Sigmoid colon (tissue), 7 donors: ENCODE results near the gene MOB3B. TPM values are rescaled to one million over a fixed set of nuclear protein-coding genes. Genes with fewer than 3 reads are reported as not detected.

Experiments
- DNase-seq: peaks from one replicate; pipeline ENCODE4 v3.0.0-alpha.2; 2019
- H3K27ac ChIP-seq, 4 donors: fragments of 200-600 bp; sonication (generic); one replicate each; pipeline ENCODE4 v1.5.1; 2016 to 2019; ENCODE audit warnings: mild to moderate bottlenecking in 1 of 4
- H3K27me3 ChIP-seq, 3 donors: fragments of 200-600 bp; sonication (generic); one replicate each; pipeline ENCODE4 v1.5.1; 2019; ENCODE audit warnings: mild to moderate bottlenecking in 1 of 3
- H3K36me3 ChIP-seq, 4 donors: fragments of 200-600 bp; sonication (generic); one replicate each; pipeline ENCODE4 v1.5.1; 2016 to 2019
- H3K4me1 ChIP-seq, 4 donors: fragments of 200-600 bp; sonication (generic); one replicate each; pipeline ENCODE4 v1.5.1; 2017 to 2019
- H3K4me3 ChIP-seq, 4 donors: fragments of 200-600 bp; sonication (generic); one replicate each; pipeline ENCODE4 v1.5.1; 2017 to 2019; ENCODE audit warnings: mild to moderate bottlenecking in 2 of 4, moderate library complexity in 1 of 4
- H3K9me3 ChIP-seq, 4 donors: fragments of 200-600 bp in 3 of 4; sonication (generic) in 3 of 4; one replicate each; pipeline versions ENCODE4 v1.5.1 to v1.6.1; 2013 to 2019
- CTCF ChIP-seq, 4 experiments: fragments of 450-650 bp in 3 of 4; fragments of 200-600 bp in 1 of 4; IDR thresholded peaks; one replicate each; pipeline ENCODE4 v1.5.1; 2016 to 2019; ENCODE audit warnings: antibody characterized with exemption in 4 of 4, mild to moderate bottlenecking in 3 of 4, moderate library complexity in 2 of 4
- EP300 ChIP-seq, 4 donors: sonication (generic); formaldehyde crosslinking; IDR thresholded peaks; one replicate each; pipeline ENCODE4 v1.6.1; 2017; ENCODE audit warnings: antibody characterized with exemption in 4 of 4
- POLR2A ChIP-seq, 2 donors: fragments of 450-650 bp; IDR thresholded peaks; one replicate each; pipeline ENCODE4 v1.6.1; 2016; ENCODE audit warnings: antibody characterized with exemption in 2 of 2, mild to moderate bottlenecking in 2 of 2, moderate library complexity in 2 of 2
- POLR2AphosphoS5 ChIP-seq, 4 donors: sonication (generic); formaldehyde crosslinking; IDR thresholded peaks; one replicate each; pipeline ENCODE4 v1.6.1; 2017; ENCODE audit warnings: antibody characterized with exemption in 4 of 4
- WGBS, 2 donors: extraction: QIAGEN DNeasy Blood & Tissue Kit; methylation state at CpG; one replicate each; pipeline ENCODE4 v1.1.7; 2013; 5-methylcytosine and 5-hydroxymethylcytosine counted together
- intact Hi-C: fragments of 100-400 bp; cut with DNase I; formaldehyde crosslinking; loops from one replicate; pipeline ENCODE4 v1.15.1; 2023
- polyA plus RNA-seq, 3 donors: library from polyadenylated mRNA; stranded (reverse); fragments of 200-250 nt; gene quantifications; one replicate each; pipeline ENCODE4 v1.2.3, GENCODE V29; 2013
- total RNA-seq, 4 donors: library from RNA; depleted of rRNA; stranded (reverse); fragments of >200 nt; gene quantifications; one replicate each; pipeline ENCODE4 v1.1.0, GENCODE V29; 2016
- donor health status: healthy with polysubstance abuse.
- donor health status: Bipolar disorder and iron deficiency.
- donor health status: healthy.

Gene MOB3B
- total and polyA plus RNA-seq, 7 donors: 6.9 to 23.4 (median 16.1) TPM

DNA sequence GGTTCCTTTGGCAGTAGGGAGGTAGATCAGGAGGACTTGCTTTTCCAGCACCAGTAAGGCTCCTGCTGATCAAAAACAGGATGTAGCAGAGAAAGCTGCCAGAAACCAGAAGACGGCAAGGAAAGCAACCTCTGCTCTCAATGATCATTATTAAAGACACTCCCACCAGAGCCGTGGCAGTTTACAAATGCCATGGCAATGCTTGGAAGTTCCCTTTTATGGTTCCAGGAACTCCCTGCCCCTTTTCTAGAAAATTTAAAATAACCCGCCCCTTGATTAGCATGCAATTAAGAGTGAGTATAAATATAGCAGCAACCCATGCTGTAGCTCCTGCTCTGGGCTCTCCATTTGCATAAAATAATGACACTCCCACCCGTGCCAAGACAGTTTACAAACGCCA lies 248.8 kb downstream of the MOB3B start:
- 26 to 28% methylated on average over 5 of the region's 5 CpGs for WGBS, 2 donors
- no peaks in the 10 kb centered on the region for H3K9me3 ChIP-seq
- no peak overlapping the region for H3K4me3 ChIP-seq
- intact Hi-C loops: no loop called here
- H3K36me3 ChIP-seq: no peaks in the 10 kb centered on the region
- H3K27ac ChIP-seq: no peak overlapping the region
- TF ChIP-seq POLR2A (IDR thresholded peaks at IDR 0.05): no peak
- no peak for TF ChIP-seq CTCF (IDR thresholded peaks at IDR 0.05)
- no peak for TF ChIP-seq POLR2AphosphoS5 (IDR thresholded peaks at IDR 0.05)
- TF ChIP-seq EP300 (IDR thresholded peaks at IDR 0.05): no peak
- H3K4me1 ChIP-seq: peaks cover 0 to 8% (median 8%) of the 10 kb centered on the region in 4 donors
- DNase-seq: no peak
- H3K27me3 ChIP-seq: no peaks in the 10 kb centered on the region

DNA sequence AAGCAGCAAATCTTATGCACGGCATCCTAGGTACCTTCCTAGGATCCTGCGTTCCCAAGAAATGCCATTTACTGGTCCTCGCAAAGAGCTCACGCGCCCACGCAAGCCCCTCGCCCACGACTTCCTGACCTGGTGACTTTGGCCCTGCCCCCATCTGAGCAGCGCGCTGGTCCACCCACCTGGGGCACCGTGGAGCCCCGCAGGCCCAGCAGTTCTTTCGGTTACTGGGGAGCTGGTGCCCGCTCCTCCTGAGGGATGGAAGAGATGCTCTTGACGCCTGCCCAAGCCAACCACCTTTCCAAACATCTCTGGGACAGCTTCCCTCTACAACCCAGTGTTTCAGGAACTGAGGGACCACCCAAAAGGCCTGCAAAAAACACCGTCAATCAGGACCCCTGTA lies 249.4 kb downstream of the MOB3B start:
- Histone ChIP-seq H3K27me3 (no peaks in the 10 kb centered on the region), H3K4me1 (peaks cover 0 to 11% (median 8%) of the 10 kb centered on the region in 4 donors), H3K27ac (no peak overlapping the region), H3K4me3 (no peak overlapping the region), H3K9me3 (no peaks in the 10 kb centered on the region), H3K36me3 (no peaks in the 10 kb centered on the region)
- TF ChIP-seq EP300 (IDR thresholded peaks at IDR 0.05): no peak
- no peak for TF ChIP-seq CTCF (IDR thresholded peaks at IDR 0.05)
- no peak for TF ChIP-seq POLR2A (IDR thresholded peaks at IDR 0.05)
- no peak for TF ChIP-seq POLR2AphosphoS5 (IDR thresholded peaks at IDR 0.05)
- 94 to 95% methylated on average over 16 of the region's 16 CpGs for WGBS, 2 donors
- no peak for DNase-seq
- intact Hi-C loops: no loop called here

GRCh38 chr9:27279611-27280010 lies 250.0 kb downstream of the MOB3B start:
- intact Hi-C loops: no loop called here
- TF ChIP-seq POLR2AphosphoS5 (IDR thresholded peaks at IDR 0.05) (no peak), POLR2A (IDR thresholded peaks at IDR 0.05) (no peak), EP300 (IDR thresholded peaks at IDR 0.05) (no peak)
- no peaks in the 10 kb centered on the region for H3K27me3 ChIP-seq
- peaks cover 0 to 11% (median 8%) of the 10 kb centered on the region in 4 donors for H3K4me1 ChIP-seq
- no peaks in the 10 kb centered on the region for H3K9me3 ChIP-seq
- no peaks in the 10 kb centered on the region for H3K36me3 ChIP-seq
- H3K4me3 ChIP-seq: no peak overlapping the region
- no peak for DNase-seq
- H3K27ac ChIP-seq: no peak overlapping the region
- 85 to 86% methylated on average over 3 of the region's 3 CpGs for WGBS, 2 donors

GRCh38 chr9:27278374-27278773 lies 251.2 kb downstream of the MOB3B start:
- 92 to 95% methylated on average over 1 of the region's 1 CpG for WGBS, 2 donors
- H3K4me3 ChIP-seq: no peak overlapping the region
- peaks cover 0 to 11% (median 8%) of the 10 kb centered on the region in 4 donors for H3K4me1 ChIP-seq
- TF ChIP-seq POLR2AphosphoS5 (IDR thresholded peaks at IDR 0.05) (peak in 2 of 4 donors; percentile 50 to 51), POLR2A (IDR thresholded peaks at IDR 0.05) (no peak)
- H3K27me3 ChIP-seq: no peaks in the 10 kb centered on the region
- intact Hi-C loops: no loop called here
- no peaks in the 10 kb centered on the region for H3K36me3 ChIP-seq
- no peak for DNase-seq
- no peaks in the 10 kb centered on the region for H3K9me3 ChIP-seq
- H3K27ac ChIP-seq: no peak overlapping the region

GRCh38 chr9:27276193-27277030 lies 253.2 kb downstream of the MOB3B start:
- Histone ChIP-seq H3K4me3 (peak overlapping the region in 2 of 4 donors; percentile 13 to 22), H3K4me1 (peaks cover 0 to 11% (median 8%) of the 10 kb centered on the region in 4 donors), H3K27ac (no peak overlapping the region), H3K9me3 (no peaks in the 10 kb centered on the region), H3K36me3 (no peaks in the 10 kb centered on the region), H3K27me3 (no peaks in the 10 kb centered on the region)
- TF ChIP-seq CTCF (IDR thresholded peaks at IDR 0.05) (peak; percentile 52 to 80 (median 71)), POLR2A (IDR thresholded peaks at IDR 0.05) (no peak), EP300 (IDR thresholded peaks at IDR 0.05) (no peak), POLR2AphosphoS5 (IDR thresholded peaks at IDR 0.05) (no peak)
- 34 to 46% methylated on average over 12 of the region's 12 CpGs for WGBS, 2 donors
- intact Hi-C loops: loop anchor here (1.0 kb wide), 1 partner anchor 243 kb away; no protein-coding TSS in a partner anchor
- DNase-seq: no peak

Other genes with a start within 250 kb of the MOB3B start
- under 1 TPM in 1 of 4 donors, not detected in 3; 0.71 TPM for gene EQTN, start 232.7 kb downstream of the MOB3B start, total RNA-seq
- gene EQTN, start 232.7 kb downstream of the MOB3B start, polyA plus RNA-seq: under 1 TPM in 1 of 3 donors, not detected in 2; 0.17 TPM
- not detected for gene IFNK, start 5.5 kb downstream of the MOB3B start, total RNA-seq
- gene IFNK, start 5.5 kb downstream of the MOB3B start, polyA plus RNA-seq: not detected
- 10 to 100 TPM; 21.0 to 28.0 (median 26.8) TPM for gene C9orf72, start 43.7 kb upstream of the MOB3B start, total RNA-seq
- 10 to 100 TPM in 2 of 3 donors, 1 to 10 TPM in 1; 6.4 to 11.3 (median 10.2) TPM for gene C9orf72, start 43.7 kb upstream of the MOB3B start, polyA plus RNA-seq